HepG2 (cell line): ENCODE data around the gene ACAT2. TPM values are rescaled to one million over a fixed set of nuclear protein-coding genes. Genes with fewer than 3 reads are reported as not detected.
A peak's percentile ranks its signal among the peaks of the same experiment; 100 is the strongest.

Experiments used
- CEBPB ChIP-seq: IDR thresholded peaks from 2 replicates; pipeline ENCODE4 v1.6.1; 2011; ENCODE audit warnings: low read depth, low read length, improper control_type of control experiment, borderline replicate concordance
- FIP1L1 ChIP-seq: fragments of 200-400 bp; formaldehyde crosslinking; IDR thresholded peaks from 2 replicates; pipeline ENCODE4 v1.6.1; 2018; ENCODE audit warnings: low read depth, mild to moderate bottlenecking, low read length, moderate library complexity, borderline replicate concordance; ENCODE audit not compliant: insufficient read depth
- FOXA3 ChIP-seq: IDR thresholded peaks from 2 replicates; pipeline ENCODE4 v1.6.1; 2016; ENCODE audit warnings: missing genetic modification reagents, missing compliant biosample characterization
- GABPA ChIP-seq, 2 experiments: IDR thresholded peaks; 2 replicates each; pipeline ENCODE4 v1.6.1; 2011 to 2016; ENCODE audit warnings: low read depth in 2 of 2, low read length in 1 of 2, missing biosample characterization in 1 of 2, missing genetic modification characterization in 1 of 2
- HOXD1 ChIP-seq: sonication (generic); formaldehyde crosslinking; IDR thresholded peaks from 2 replicates; pipeline ENCODE4 v1.5.0; 2020; ENCODE audit warnings: missing genetic modification reagents
- KDM5A ChIP-seq: fragments of 200-600 bp; sonication (generic); IDR thresholded peaks from 2 replicates; pipeline ENCODE4 v1.7.0; 2018; ENCODE audit warnings: antibody characterized with exemption, mild to moderate bottlenecking, low read length, borderline replicate concordance
- MTA1 ChIP-seq: sonication (generic); formaldehyde crosslinking; IDR thresholded peaks from 2 replicates; pipeline ENCODE4 v1.4.0; 2020; ENCODE audit warnings: missing genetic modification reagents, mild to moderate bottlenecking, borderline replicate concordance
- NPAS2 ChIP-seq: sonication (generic); formaldehyde crosslinking; IDR thresholded peaks from 2 replicates; pipeline ENCODE4 v1.8.0; 2022; ENCODE audit warnings: mild to moderate bottlenecking, missing genetic modification reagents, borderline replicate concordance
- PAF1 ChIP-seq: IDR thresholded peaks from 2 replicates; pipeline ENCODE4 v1.6.1; 2016; ENCODE audit warnings: missing genetic modification reagents, missing compliant biosample characterization
- REPIN1 ChIP-seq: sonication (generic); formaldehyde crosslinking; IDR thresholded peaks from 2 replicates; pipeline ENCODE4 v1.8.0; 2022; ENCODE audit warnings: missing genetic modification reagents, low read depth, mild to moderate bottlenecking, borderline replicate concordance
- SAFB2 ChIP-seq: sonication (generic); formaldehyde crosslinking; IDR thresholded peaks from 2 replicates; pipeline ENCODE4 v1.5.1; 2020; ENCODE audit warnings: missing genetic modification reagents, low read depth, mild to moderate bottlenecking, borderline replicate concordance
- STAG1 ChIP-seq: sonication (generic); formaldehyde crosslinking; IDR thresholded peaks from 2 replicates; pipeline ENCODE4 v1.4.0; 2020; ENCODE audit warnings: missing genetic modification reagents
- STAT5B ChIP-seq: sonication (generic); formaldehyde crosslinking; IDR thresholded peaks from 2 replicates; pipeline ENCODE4 v1.4.0; 2020; ENCODE audit warnings: missing genetic modification reagents
- TEAD3 ChIP-seq: optimal IDR thresholded peaks from 2 replicates; pipeline ENCODE3; 2016; ENCODE audit warnings: borderline replicate concordance
- TOPORS ChIP-seq: sonication (generic); formaldehyde crosslinking; IDR thresholded peaks from 2 replicates; pipeline ENCODE4 v1.8.0; 2023; ENCODE audit warnings: mild to moderate bottlenecking, missing genetic modification reagents
- TSC22D2 ChIP-seq: sonication (generic); formaldehyde crosslinking; IDR thresholded peaks from 2 replicates; pipeline ENCODE4 v1.5.1; 2020; ENCODE audit warnings: missing genetic modification reagents, mild to moderate bottlenecking, borderline replicate concordance
- ZFP36 ChIP-seq: fragments of 150-350 bp; IDR thresholded peaks from 2 replicates; pipeline ENCODE4 v1.6.1; 2018; ENCODE audit warnings: borderline replicate concordance, low read length, low read depth; ENCODE audit not compliant: partially characterized antibody
- ZNF260 ChIP-seq: sonication (generic); formaldehyde crosslinking; IDR thresholded peaks from 2 replicates; pipeline ENCODE4 v1.4.0; 2020; ENCODE audit warnings: missing genetic modification reagents, low read depth, mild to moderate bottlenecking, borderline replicate concordance
- ZNF274 ChIP-seq: sonication (generic); formaldehyde crosslinking; IDR thresholded peaks from 2 replicates; pipeline ENCODE4 v1.5.1; 2020; ENCODE audit warnings: mild to moderate bottlenecking, missing genetic modification reagents
- ZNF292 ChIP-seq: sonication (generic); formaldehyde crosslinking; IDR thresholded peaks from 2 replicates; pipeline ENCODE4 v1.8.1; 2022; ENCODE audit warnings: mild to moderate bottlenecking, low read depth, missing genetic modification reagents, borderline replicate concordance
- ZNF333 ChIP-seq: sonication (generic); formaldehyde crosslinking; IDR thresholded peaks from 2 replicates; pipeline ENCODE4 v1.4.0; 2020; ENCODE audit warnings: mild to moderate bottlenecking, missing genetic modification reagents, borderline replicate concordance
- ZNF441 ChIP-seq: sonication (generic); formaldehyde crosslinking; IDR thresholded peaks from 2 replicates; pipeline ENCODE4 v1.7.0; 2021; ENCODE audit warnings: missing genetic modification reagents, borderline replicate concordance
- ZNF546 ChIP-seq: sonication (generic); formaldehyde crosslinking; conservative IDR thresholded peaks from 2 replicates; pipeline ENCODE4 v1.8.1; 2023; ENCODE audit warnings: mild to moderate bottlenecking, missing genetic modification reagents
- ZNF749 ChIP-seq: sonication (generic); formaldehyde crosslinking; IDR thresholded peaks from 2 replicates; pipeline ENCODE4 v1.8.0; 2022; ENCODE audit warnings: mild to moderate bottlenecking, missing genetic modification reagents, moderate library complexity, borderline replicate concordance
- ZNF780A ChIP-seq: sonication (generic); formaldehyde crosslinking; IDR thresholded peaks from 2 replicates; pipeline ENCODE4 v1.8.0; 2022; ENCODE audit warnings: mild to moderate bottlenecking, missing genetic modification reagents, moderate library complexity
- ZSCAN20 ChIP-seq: sonication (generic); formaldehyde crosslinking; IDR thresholded peaks from 2 replicates; pipeline ENCODE4 v1.4.0; 2020; ENCODE audit warnings: missing genetic modification reagents, mild to moderate bottlenecking, borderline replicate concordance
- polyA plus RNA-seq, 8 experiments: library from polyadenylated mRNA; depleted of rRNA in 3 of 8; stranded (reverse) in 7 of 8; unstranded in 1 of 8; fragments of >200 nt; fragmentation: Illumina TruSeq in 4 of 8; extraction: Trizol in 4 of 8; gene quantifications; 2 replicates each; pipeline versions ENCODE4 v1.2.1 to v1.2.3, GENCODE V29; 2011 to 2016; ENCODE audit warnings: low read depth in 4 of 8, missing spikeins in 1 of 8, mixed read lengths in 1 of 8; ENCODE audit not compliant: insufficient read depth in 1 of 8
- total RNA-seq, 5 experiments: library from RNA; depleted of rRNA; stranded (reverse); fragments of >200 nt; fragmentation: Illumina TruSeq; extraction: Trizol; gene quantifications; 2 replicates each; pipeline ENCODE4 v1.2.3, GENCODE V29; 2016; ENCODE audit warnings: low read depth in 1 of 5
- TF ChIP-seq, protein P1 (sequence below): sonication (generic); formaldehyde crosslinking; IDR thresholded peaks from 2 replicates; pipeline ENCODE4 v1.5.0; 2020; ENCODE audit warnings: missing genetic modification reagents
- TF ChIP-seq, protein P2 (sequence below): sonication (generic); formaldehyde crosslinking; IDR thresholded peaks from 2 replicates; pipeline ENCODE4 v1.4.0; 2020; ENCODE audit warnings: mild to moderate bottlenecking, missing genetic modification reagents

ACAT2 gene
- total and polyA plus RNA-seq, 2 of the 13 experiments (the other 11 are each of a cell fraction or from before 2014, with no cell fraction given): 121 to 534 TPM

DNA sequence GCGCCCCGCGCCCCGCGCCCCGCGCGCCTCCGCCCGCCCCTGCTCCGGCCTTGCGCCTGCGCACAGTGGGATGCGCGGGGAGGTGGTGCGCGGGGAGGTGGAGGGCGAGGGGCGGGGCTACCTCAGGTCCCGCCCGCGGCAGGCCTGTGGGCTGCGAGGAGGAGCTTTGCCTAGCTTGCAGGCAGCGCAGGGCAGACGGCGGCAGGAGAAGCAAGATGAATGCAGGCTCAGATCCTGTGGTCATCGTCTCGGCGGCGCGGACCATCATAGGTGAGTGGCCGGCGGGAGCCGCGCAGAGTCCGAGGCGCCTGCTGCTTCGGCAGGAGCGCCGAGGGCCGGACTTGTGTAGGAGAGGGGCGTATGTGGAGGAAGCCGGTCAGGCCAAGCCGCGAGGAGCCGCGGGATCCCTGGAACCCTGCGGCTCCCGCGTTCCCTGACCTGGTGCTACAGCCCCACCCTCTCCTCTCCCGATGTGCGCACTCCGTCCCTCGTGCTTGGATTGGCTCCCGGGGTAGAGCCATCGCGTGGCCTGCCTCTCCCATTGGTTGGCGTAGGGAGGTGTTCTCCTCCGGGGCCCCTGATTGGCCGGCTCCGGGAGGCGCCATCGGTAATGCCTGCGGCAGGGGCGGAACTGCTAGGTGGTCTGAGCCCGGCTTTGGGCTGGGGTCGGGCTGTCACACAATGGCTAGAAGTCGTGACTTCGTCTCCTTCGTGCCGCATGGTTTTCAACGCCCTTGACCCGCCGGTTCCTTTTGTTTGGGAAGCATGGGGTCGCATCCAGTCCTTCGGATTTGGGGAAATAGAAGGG, at the start of gene ACAT2 (continued):
- TF ChIP-seq ZFP36 (no peak), GABPA (IDR thresholded peaks at IDR 0.05; ENCODE audit: low read depth, low read length) (no peak), GABPA (CRISPR knock-in tag; IDR thresholded peaks at IDR 0.05; ENCODE audit: low read depth) (peak; percentile 26; the same call in 1 of the 2 replicates), ZNF749 (CRISPR knock-in tag) (no peak), ZNF546 (CRISPR knock-in tag) (no peak; the same call in 1 of the 2 replicates), TEAD3 (CRISPR knock-in tag) (no peak), SAFB2 (CRISPR knock-in tag) (peak; percentile 69), ZNF333 (CRISPR knock-in tag) (peak; percentile 63; the same call in 1 of the 2 replicates), TSC22D2 (CRISPR knock-in tag) (peak; percentile 64; the same call in 1 of the 2 replicates), CEBPB (no peak), HOXD1 (CRISPR knock-in tag) (0 out of 2 replicates have a peak, but pooled peaks have one; percentile 82), FOXA3 (no peak; the same call in 1 of the 2 replicates), ZSCAN20 (CRISPR knock-in tag) (peak; percentile 91; the same call in 1 of the 2 replicates), FIP1L1 (no peak), ZNF260 (peak; percentile 79; the same call in 1 of the 2 replicates), TOPORS (CRISPR knock-in tag) (peak; percentile 97), MTA1 (no peak), NPAS2 (CRISPR knock-in tag) (no peak), STAG1 (CRISPR knock-in tag) (no peak; the same call in 1 of the 2 replicates), ZNF780A (CRISPR knock-in tag) (no peak; the same call in 1 of the 2 replicates), KDM5A (peak; percentile 76), STAT5B (CRISPR knock-in tag) (0 out of 2 replicates have a peak, but pooled peaks have one; percentile 92), PAF1 (CRISPR knock-in tag) (0 out of 2 replicates have a peak, but pooled peaks have one; percentile 71), ZNF274 (peak; percentile 90), REPIN1 (peak; percentile 58), ZNF441 (CRISPR knock-in tag) (0 out of 2 replicates have a peak, but pooled peaks have one; percentile 57), ZNF292 (CRISPR knock-in tag) (peak; percentile 95)
- TF ChIP-seq, protein P1, sequence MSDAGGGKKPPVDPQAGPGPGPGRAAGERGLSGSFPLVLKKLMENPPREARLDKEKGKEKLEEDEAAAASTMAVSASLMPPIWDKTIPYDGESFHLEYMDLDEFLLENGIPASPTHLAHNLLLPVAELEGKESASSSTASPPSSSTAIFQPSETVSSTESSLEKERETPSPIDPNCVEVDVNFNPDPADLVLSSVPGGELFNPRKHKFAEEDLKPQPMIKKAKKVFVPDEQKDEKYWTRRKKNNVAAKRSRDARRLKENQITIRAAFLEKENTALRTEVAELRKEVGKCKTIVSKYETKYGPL: no peak; the same call in 1 of the 2 replicates
- TF ChIP-seq, protein P2, sequence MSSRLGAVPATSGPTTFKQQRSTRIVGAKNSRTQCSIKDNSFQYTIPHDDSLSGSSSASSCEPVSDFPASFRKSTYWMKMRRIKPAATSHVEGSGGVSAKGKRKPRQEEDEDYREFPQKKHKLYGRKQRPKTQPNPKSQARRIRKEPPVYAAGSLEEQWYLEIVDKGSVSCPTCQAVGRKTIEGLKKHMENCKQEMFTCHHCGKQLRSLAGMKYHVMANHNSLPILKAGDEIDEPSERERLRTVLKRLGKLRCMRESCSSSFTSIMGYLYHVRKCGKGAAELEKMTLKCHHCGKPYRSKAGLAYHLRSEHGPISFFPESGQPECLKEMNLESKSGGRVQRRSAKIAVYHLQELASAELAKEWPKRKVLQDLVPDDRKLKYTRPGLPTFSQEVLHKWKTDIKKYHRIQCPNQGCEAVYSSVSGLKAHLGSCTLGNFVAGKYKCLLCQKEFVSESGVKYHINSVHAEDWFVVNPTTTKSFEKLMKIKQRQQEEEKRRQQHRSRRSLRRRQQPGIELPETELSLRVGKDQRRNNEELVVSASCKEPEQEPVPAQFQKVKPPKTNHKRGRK (CRISPR knock-in tag): no peak
